ENCODE data around the gene CDCP1.

DNA sequence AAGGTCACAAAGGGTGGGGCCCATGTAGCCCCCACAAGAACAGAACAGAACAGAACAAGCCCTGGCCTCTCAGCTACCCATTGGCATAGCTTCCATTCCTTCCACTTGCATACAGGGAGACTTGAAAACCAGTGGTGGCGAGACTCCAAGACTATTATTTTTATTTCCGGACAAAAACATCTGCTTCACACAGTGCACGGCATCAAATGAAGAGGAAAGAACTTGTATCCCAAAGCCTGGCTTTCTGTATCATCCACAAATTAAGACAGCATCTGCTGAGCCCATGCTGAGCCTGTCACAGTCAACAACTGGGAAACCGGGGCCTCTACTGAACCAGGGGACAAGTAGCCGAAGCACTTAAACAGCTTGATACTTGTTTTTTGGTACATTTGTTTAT lies 64.0 kb downstream of the CDCP1 start:
- no peak for TF ChIP-seq POLR2AphosphoS5 (IDR thresholded peaks at IDR 0.05)
- TF ChIP-seq, protein P1, sequence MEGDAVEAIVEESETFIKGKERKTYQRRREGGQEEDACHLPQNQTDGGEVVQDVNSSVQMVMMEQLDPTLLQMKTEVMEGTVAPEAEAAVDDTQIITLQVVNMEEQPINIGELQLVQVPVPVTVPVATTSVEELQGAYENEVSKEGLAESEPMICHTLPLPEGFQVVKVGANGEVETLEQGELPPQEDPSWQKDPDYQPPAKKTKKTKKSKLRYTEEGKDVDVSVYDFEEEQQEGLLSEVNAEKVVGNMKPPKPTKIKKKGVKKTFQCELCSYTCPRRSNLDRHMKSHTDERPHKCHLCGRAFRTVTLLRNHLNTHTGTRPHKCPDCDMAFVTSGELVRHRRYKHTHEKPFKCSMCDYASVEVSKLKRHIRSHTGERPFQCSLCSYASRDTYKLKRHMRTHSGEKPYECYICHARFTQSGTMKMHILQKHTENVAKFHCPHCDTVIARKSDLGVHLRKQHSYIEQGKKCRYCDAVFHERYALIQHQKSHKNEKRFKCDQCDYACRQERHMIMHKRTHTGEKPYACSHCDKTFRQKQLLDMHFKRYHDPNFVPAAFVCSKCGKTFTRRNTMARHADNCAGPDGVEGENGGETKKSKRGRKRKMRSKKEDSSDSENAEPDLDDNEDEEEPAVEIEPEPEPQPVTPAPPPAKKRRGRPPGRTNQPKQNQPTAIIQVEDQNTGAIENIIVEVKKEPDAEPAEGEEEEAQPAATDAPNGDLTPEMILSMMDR (IDR thresholded peaks at IDR 0.05 in 8 of 11, conservative IDR thresholded peaks at IDR 0.05 in 3 of 11): no peak

Data from spleen (tissue), 7 donors.